Thyroid gland (tissue), 4 donors: ENCODE results near the gene MOB2. TPM values are rescaled to one million over a fixed set of nuclear protein-coding genes. Genes with fewer than 3 reads are reported as not detected.

ENCODE experiments used
- DNase-seq, 2 donors: peaks; one replicate each; pipeline ENCODE4 v3.0.0-alpha.2; 2019
- H3K27ac ChIP-seq, 3 donors: fragments of 200-600 bp; sonication (generic); 1 replicate in 2 of 3; 2 replicates in 1 of 3; pipeline ENCODE4 v1.5.1; 2016 to 2019; ENCODE audit warnings: mild to moderate bottlenecking in 1 of 3, moderate library complexity in 1 of 3
- H3K27me3 ChIP-seq: fragments of 200-600 bp; sonication (generic); one replicate; pipeline ENCODE4 v1.5.1; 2019
- H3K36me3 ChIP-seq, 2 donors: fragments of 200-600 bp; sonication (generic); one replicate each; pipeline ENCODE4 v1.5.1; 2016 to 2019
- H3K4me1 ChIP-seq, 2 donors: fragments of 200-600 bp; sonication (generic); one replicate each; pipeline ENCODE4 v1.5.1; 2017 to 2019
- H3K4me3 ChIP-seq, 3 donors: fragments of 200-600 bp; sonication (generic); replicated peaks in 1 of 3; 1 replicate in 2 of 3; 2 replicates in 1 of 3; pipeline ENCODE4 v1.5.1; 2016; ENCODE audit warnings: mild to moderate bottlenecking in 1 of 3
- H3K9me3 ChIP-seq: fragments of 200-600 bp; sonication (generic); one replicate; pipeline ENCODE4 v1.5.1; 2017
- CTCF ChIP-seq, 6 experiments: fragments of 200-600 bp in 3 of 6; fragments of 450-650 bp in 3 of 6; sonication (generic) in 3 of 6; IDR thresholded peaks; one replicate each; pipeline ENCODE4 v1.5.1; 2016 to 2019; ENCODE audit warnings: antibody characterized with exemption in 6 of 6, mild to moderate bottlenecking in 2 of 6, inconsistent platforms in 1 of 6, moderate library complexity in 1 of 6
- POLR2A ChIP-seq, 2 donors: fragments of 450-650 bp; IDR thresholded peaks; one replicate each; pipeline ENCODE4 v1.6.1; 2017; ENCODE audit warnings: antibody characterized with exemption in 2 of 2, mild to moderate bottlenecking in 2 of 2, moderate library complexity in 1 of 2
- WGBS, 2 donors: methylation state at CpG; one replicate each; pipeline ENCODE4 v1.1.5; 2017; 5-methylcytosine and 5-hydroxymethylcytosine counted together
- intact Hi-C: fragments of 100-400 bp; cut with DNase I; formaldehyde crosslinking; loops from one replicate; pipeline ENCODE4 v1.15.1; 2023
- total RNA-seq, 4 donors: library from RNA; depleted of rRNA; stranded (reverse); fragments of >200 nt; gene quantifications; one replicate each; pipeline ENCODE4 v1.2.3, GENCODE V29; 2016

The MOB2 gene
- total RNA-seq, 4 donors from 2014 or later: 25.6 to 45.8 (median 30.1) TPM

DNA sequence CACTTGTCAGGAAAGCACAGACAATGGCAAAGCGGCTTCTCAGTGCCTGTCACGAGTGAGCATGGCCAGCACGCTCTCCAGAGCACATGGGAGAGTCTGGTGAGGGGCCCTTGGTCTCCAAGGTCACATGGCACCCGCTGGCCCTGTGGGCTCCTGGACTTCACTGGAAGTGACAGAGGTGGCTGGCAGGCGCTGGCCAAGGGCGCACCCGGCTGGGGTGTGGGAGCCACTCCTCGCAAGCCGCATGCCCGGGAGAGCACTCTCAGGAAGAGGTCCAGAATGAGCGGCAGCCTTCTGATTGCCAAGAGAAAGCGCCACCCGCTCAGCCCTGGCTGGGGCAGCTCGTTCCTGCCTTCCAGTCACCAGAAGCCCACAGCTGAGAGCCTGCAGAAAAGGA is 17.1 kb upstream of the MOB2 start:
- TF ChIP-seq POLR2A (IDR thresholded peaks at IDR 0.05) (no peak), CTCF (IDR thresholded peaks at IDR 0.05) (no peak)
- Histone ChIP-seq H3K4me3 (no peak overlapping the region), H3K4me1 (peaks cover 48 to 63% of the 10 kb centered on the region in 2 donors), H3K9me3 (no peaks in the 10 kb centered on the region), H3K27ac (peak overlapping the region; percentile 11 to 42 (median 19)), H3K27me3 (no peaks in the 10 kb centered on the region), H3K36me3 (no peaks in the 10 kb centered on the region)
- intact Hi-C loops: loop anchor here (5.0 kb wide), 1 partner anchor 41 kb away; no protein-coding TSS in a partner anchor
- WGBS, 2 donors: 77 to 78% methylated on average over 6 to 11 of the region's 14 CpGs
- DNase-seq: peak; percentile 50 to 60

GRCh38 chr11:1502954-1503707 is 16.6 kb upstream of the MOB2 start:
- Histone ChIP-seq H3K4me1 (peaks cover 42 to 60% of the 10 kb centered on the region in 2 donors), H3K4me3 (no peak overlapping the region), H3K27me3 (no peaks in the 10 kb centered on the region), H3K27ac (peak overlapping the region; percentile 11 to 42 (median 19)), H3K36me3 (no peaks in the 10 kb centered on the region), H3K9me3 (no peaks in the 10 kb centered on the region)
- intact Hi-C loops: loop anchor here (5.0 kb wide), 1 partner anchor 41 kb away; no protein-coding TSS in a partner anchor
- peak; percentile 86 to 87 for DNase-seq
- TF ChIP-seq CTCF (IDR thresholded peaks at IDR 0.05): no peak
- TF ChIP-seq POLR2A (IDR thresholded peaks at IDR 0.05): no peak
- 48 to 64% methylated on average over 12 to 15 of the region's 20 CpGs for WGBS, 2 donors

DNA sequence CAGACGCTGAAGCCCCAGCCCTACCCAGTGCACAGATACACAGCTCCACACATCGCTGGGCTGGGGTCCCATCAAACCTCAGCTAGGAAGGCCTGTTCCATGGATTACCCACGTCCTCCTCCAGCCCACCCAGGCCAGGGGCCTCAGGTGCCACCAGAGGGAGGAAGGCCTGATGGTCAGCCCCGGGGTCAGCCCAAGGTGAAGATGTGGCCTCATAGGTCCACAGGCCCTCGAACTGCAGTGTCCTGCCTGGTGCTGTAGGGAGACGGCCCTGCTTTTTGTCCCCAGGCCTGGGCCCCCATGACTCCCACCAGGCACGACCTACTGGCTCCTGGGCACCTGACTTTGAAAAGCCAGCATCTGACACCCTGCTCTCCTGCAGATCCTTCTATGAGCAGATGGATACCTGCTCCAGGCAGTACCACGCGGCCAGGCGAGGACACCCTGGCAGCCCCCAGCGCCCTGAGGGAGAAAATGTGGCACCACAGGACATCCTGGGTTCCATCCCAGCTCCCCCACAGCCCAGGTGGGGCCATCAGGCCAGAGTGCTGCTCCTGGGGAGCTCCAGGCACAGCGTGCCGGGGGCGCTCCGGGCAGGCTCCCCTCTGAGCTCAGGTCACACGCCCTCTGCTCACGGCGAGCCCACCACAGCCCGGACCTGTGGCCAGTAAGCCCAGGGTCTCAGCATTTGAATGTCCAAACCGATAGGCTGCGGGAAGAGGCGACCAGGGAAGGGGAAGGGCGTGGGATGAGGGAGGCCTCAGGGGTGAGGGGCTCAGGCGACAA is 15.8 kb upstream of the MOB2 start:
- Histone ChIP-seq H3K9me3 (no peaks in the 10 kb centered on the region), H3K27ac (peak overlapping the region in 2 of 3 donors; percentile 1 to 10), H3K4me3 (no peak overlapping the region), H3K27me3 (no peaks in the 10 kb centered on the region), H3K36me3 (no peaks in the 10 kb centered on the region), H3K4me1 (peaks cover 36 to 60% of the 10 kb centered on the region in 2 donors)
- TF ChIP-seq POLR2A (IDR thresholded peaks at IDR 0.05) (no peak), CTCF (IDR thresholded peaks at IDR 0.05) (no peak)
- WGBS, 2 donors: 76 to 84% methylated on average over 7 to 11 of the region's 24 CpGs
- no peak for DNase-seq
- intact Hi-C loops: loop anchor here (5.0 kb wide), 1 partner anchor 40 kb away; no protein-coding TSS in a partner anchor

DNA sequence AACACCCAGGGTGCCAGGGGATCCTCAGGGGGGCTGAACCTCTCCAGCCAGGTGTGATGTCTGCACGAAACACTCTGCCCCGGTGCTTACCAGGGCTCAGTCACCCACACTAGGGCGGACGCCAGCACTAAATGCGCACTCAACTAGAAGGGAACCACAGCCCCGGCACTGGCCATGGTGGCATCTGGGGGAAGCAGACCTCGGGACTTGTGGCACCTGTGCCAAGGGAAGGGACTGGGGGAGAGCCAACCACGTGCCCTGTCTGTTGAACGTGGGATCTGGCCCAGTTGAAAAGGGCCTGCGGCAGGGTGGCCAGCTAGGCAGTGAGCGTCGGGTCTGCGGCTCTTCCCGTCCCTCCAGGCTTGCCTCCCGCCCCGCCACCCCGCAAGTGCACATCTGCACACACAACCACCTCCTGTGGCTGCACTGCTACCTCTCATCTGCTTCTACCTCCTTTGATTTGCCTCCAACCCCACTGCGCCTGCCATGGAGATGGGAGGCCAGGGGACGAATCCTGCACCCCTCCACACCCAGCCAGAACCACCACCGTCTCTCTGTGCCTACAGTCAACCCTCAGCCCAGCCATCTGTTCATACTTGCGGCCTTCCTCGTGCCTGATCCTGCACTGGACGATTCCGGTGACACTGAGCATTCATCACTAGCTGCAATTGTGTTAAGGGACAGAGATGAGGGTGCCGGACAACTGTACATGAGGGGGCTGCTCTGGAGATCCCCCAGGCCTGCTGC is 15.0 kb upstream of the MOB2 start:
- Histone ChIP-seq H3K27ac (no peak overlapping the region), H3K4me3 (no peak overlapping the region), H3K27me3 (no peaks in the 10 kb centered on the region), H3K4me1 (peaks cover 31 to 60% of the 10 kb centered on the region in 2 donors), H3K36me3 (no peaks in the 10 kb centered on the region), H3K9me3 (no peaks in the 10 kb centered on the region)
- no peak for TF ChIP-seq CTCF (IDR thresholded peaks at IDR 0.05)
- TF ChIP-seq POLR2A (IDR thresholded peaks at IDR 0.05): no peak
- intact Hi-C loops: loop anchor here (5.0 kb wide), 1 partner anchor 39 kb away; no protein-coding TSS in a partner anchor
- 89 to 95% methylated on average over 15 to 21 of the region's 25 CpGs for WGBS, 2 donors
- no peak for DNase-seq
